Type B pancreatic cell (in vitro differentiated cells): ENCODE measurements around the gene ATIC. TPM values are rescaled to one million over a fixed set of nuclear protein-coding genes. Genes with fewer than 3 reads are reported as not detected.

Experiments
- DNase-seq: peaks from one replicate; pipeline ENCODE4 v3.0.0; 2021; ENCODE audit warnings: mixed read lengths; ENCODE audit not compliant: unreplicated experiment; ENCODE audit errors: extremely low spot score
- H3K27ac Mint-ChIP-seq: 2 replicates; pipeline ENCODE4 v1.8.0; 2021; ENCODE audit warnings: mild to moderate bottlenecking, mixed read lengths
- H3K27me3 Mint-ChIP-seq: 2 replicates; pipeline ENCODE4 v1.8.0; 2021; ENCODE audit warnings: mixed read lengths
- H3K36me3 Mint-ChIP-seq: 2 replicates; pipeline ENCODE4 v1.8.0; 2021; ENCODE audit warnings: mixed read lengths
- H3K4me1 Mint-ChIP-seq: one replicate; pipeline ENCODE4 v1.8.0; 2021; ENCODE audit warnings: mixed read lengths; ENCODE audit not compliant: unreplicated experiment
- H3K4me3 Mint-ChIP-seq: 2 replicates; pipeline ENCODE4 v1.8.0; 2021; ENCODE audit warnings: mild to moderate bottlenecking, mixed read lengths
- H3K9me3 Mint-ChIP-seq: 2 replicates; pipeline ENCODE4 v1.8.0; 2021; ENCODE audit warnings: mixed read lengths
- CTCF ChIP-seq: fragments of 200-600 bp; sonication (generic); conservative IDR thresholded peaks from 2 replicates; pipeline ENCODE4 v1.5.0; 2021; ENCODE audit warnings: antibody characterized with exemption, mild to moderate bottlenecking
- total RNA-seq: library from RNA; stranded (reverse); gene quantifications from 2 replicates; pipeline ENCODE4 v1.2.1, GENCODE V29; 2021; ENCODE audit warnings: low replicate concordance

ATIC gene
- total RNA-seq, 1 donor from 2014 or later = 152 TPM

GRCh38 chr2:215365184-215365658, 53.4 kb downstream of the ATIC start:
- peaks cover 47% of the 10 kb centered on the region for H3K36me3 Mint-ChIP-seq

GRCh38 chr2:215366440-215367032, 54.7 kb downstream of the ATIC start:
- no peak overlapping the region for H3K27ac Mint-ChIP-seq
- no peaks in the 10 kb centered on the region for H3K9me3 Mint-ChIP-seq
- no peak for TF ChIP-seq CTCF
- no peak overlapping the region for H3K4me3 Mint-ChIP-seq
- H3K27me3 Mint-ChIP-seq = no peaks in the 10 kb centered on the region
- H3K36me3 Mint-ChIP-seq = peaks cover 48% of the 10 kb centered on the region
- no peaks in the 10 kb centered on the region for H3K4me1 Mint-ChIP-seq
- DNase-seq = no peak

More at GRCh38 chr2:215365184-215365658, 53.4 kb downstream of the ATIC start:
- H3K4me1 Mint-ChIP-seq = no peaks in the 10 kb centered on the region
- H3K27me3 Mint-ChIP-seq = no peaks in the 10 kb centered on the region
- no peaks in the 10 kb centered on the region for H3K9me3 Mint-ChIP-seq
- H3K4me3 Mint-ChIP-seq = no peak overlapping the region
- DNase-seq = no peak
- H3K27ac Mint-ChIP-seq = no peak overlapping the region
- no peak for TF ChIP-seq CTCF

- Mint-ChIP-seq H3K27me3 (no peaks in the 10 kb centered on the region), H3K4me3 (no peak overlapping the region), H3K4me1 (no peaks in the 10 kb centered on the region), H3K27ac (no peak overlapping the region), H3K36me3 (peaks cover 50% of the 10 kb centered on the region), H3K9me3 (no peaks in the 10 kb centered on the region)
- no peak for DNase-seq
- no peak for TF ChIP-seq CTCF
Measured at GRCh38 chr2:215367662-215368492, 56.0 kb downstream of the ATIC start.

GRCh38 chr2:215368493-215368809, 56.6 kb downstream of the ATIC start:
- Mint-ChIP-seq H3K4me3 (no peak overlapping the region), H3K36me3 (peaks cover 49% of the 10 kb centered on the region), H3K27me3 (no peaks in the 10 kb centered on the region), H3K9me3 (no peaks in the 10 kb centered on the region), H3K27ac (no peak overlapping the region), H3K4me1 (no peaks in the 10 kb centered on the region)
- no peak for TF ChIP-seq CTCF
- no peak for DNase-seq

GRCh38 chr2:215369181-215369760, 57.4 kb downstream of the ATIC start:
- TF ChIP-seq CTCF = no peak
- no peak overlapping the region for H3K27ac Mint-ChIP-seq
- peaks cover 47% of the 10 kb centered on the region for H3K36me3 Mint-ChIP-seq
- no peaks in the 10 kb centered on the region for H3K9me3 Mint-ChIP-seq
- no peak overlapping the region for H3K4me3 Mint-ChIP-seq
- no peaks in the 10 kb centered on the region for H3K4me1 Mint-ChIP-seq
- no peaks in the 10 kb centered on the region for H3K27me3 Mint-ChIP-seq
- no peak for DNase-seq
